ENCODE data around the gene CLEC2A. TPM values are rescaled to one million over a fixed set of nuclear protein-coding genes. Genes with fewer than 3 reads are reported as not detected.

The CLEC2A gene
- total RNA-seq, 2 experiments from 2014 or later = not detected

DNA sequence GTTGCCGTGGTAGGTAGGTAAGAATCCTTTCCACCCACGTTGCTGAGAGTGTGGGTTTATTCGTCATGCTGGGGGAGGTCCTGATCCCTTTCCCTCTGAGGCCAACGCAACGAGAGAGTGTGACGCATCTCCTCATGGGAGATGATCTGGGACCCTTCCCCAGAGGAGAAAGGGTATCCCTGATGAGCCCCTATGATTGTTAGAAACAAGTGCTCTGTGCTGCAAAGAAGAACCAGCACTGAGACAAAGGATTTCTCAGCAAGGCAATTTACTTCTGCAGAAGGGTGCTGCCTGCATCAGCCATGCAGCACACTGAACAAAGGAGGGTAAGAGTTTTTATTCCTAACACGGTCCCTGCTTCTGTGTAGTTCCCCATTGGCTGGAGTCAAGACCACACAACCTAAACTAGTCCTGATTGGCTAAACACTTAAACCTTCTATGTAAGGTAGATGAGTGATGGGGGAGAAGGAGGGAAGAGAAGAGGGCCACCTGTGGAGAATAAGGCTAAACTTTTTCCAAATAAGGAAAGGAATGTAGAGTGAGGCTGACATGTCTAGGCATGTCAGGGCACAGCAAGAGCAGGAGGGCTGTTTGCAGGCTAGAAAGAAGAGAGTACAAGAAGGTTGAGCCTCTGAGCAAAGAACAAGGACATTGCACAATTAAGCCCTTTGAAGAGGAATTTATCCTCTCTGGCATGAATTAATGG, 21.3 kb downstream of the CLEC2A start:
- Histone ChIP-seq H3K27ac (ENCODE audit: low read depth, low read length, poor library complexity, severe bottlenecking) (no peak overlapping the region), H3K36me3 (ENCODE audit: insufficient read depth, low read length) (no peaks in the 10 kb centered on the region), H3K9me2 (ENCODE audit: insufficient read depth, low read length) (no peaks in the 10 kb centered on the region), H2AFZ (ENCODE audit: low read length) (no peak overlapping the region), H3K4me1 (ENCODE audit: insufficient read depth, low read length, poor library complexity, severe bottlenecking) (no peaks in the 10 kb centered on the region), H4K20me1 (ENCODE audit: insufficient read depth, low read length) (no peaks in the 10 kb centered on the region), H3K79me2 (ENCODE audit: insufficient read depth, low read depth, low read length) (no peaks in the 10 kb centered on the region), H3K4me3 (ENCODE audit: low read depth, low read length, poor library complexity, severe bottlenecking) (no peak overlapping the region), H3K4me2 (ENCODE audit: low read length) (no peak overlapping the region), H3K9me3 (ENCODE audit: low read length) (peaks cover 15% of the 10 kb centered on the region; the same call in 1 of the 2 replicates)
- POLR2A ChIA-PET = no interaction called here
- CTCF ChIA-PET (ENCODE audit: unreplicated experiment) = no interaction called here
- peak; percentile 7 for DNase-seq (ENCODE audit: low spot score)
- intact Hi-C loops (cut with micrococcal nuclease; ENCODE audit: unreplicated experiment) = no loop called here
- BruUV-seq (replicated peaks) = no TSS peak
- TF ChIP-seq CTCF (conservative IDR thresholded peaks at IDR 0.05; ENCODE audit: low read length) = no peak
- no peak for TF ChIP-seq EZH2phosphoT487 (IDR thresholded peaks at IDR 0.05; ENCODE audit: borderline replicate concordance, low read depth, low read length)

GRCh38 chr12:9909724-9910123, 22.4 kb downstream of the CLEC2A start:
- TF ChIP-seq EZH2phosphoT487 (IDR thresholded peaks at IDR 0.05; ENCODE audit: borderline replicate concordance, low read depth, low read length) = no peak
- no peak for TF ChIP-seq CTCF (conservative IDR thresholded peaks at IDR 0.05; ENCODE audit: low read length)
- Histone ChIP-seq H3K4me1 (ENCODE audit: insufficient read depth, low read length, poor library complexity, severe bottlenecking) (no peaks in the 10 kb centered on the region), H3K36me3 (ENCODE audit: insufficient read depth, low read length) (no peaks in the 10 kb centered on the region), H3K4me3 (ENCODE audit: low read depth, low read length, poor library complexity, severe bottlenecking) (no peak overlapping the region), H3K79me2 (ENCODE audit: insufficient read depth, low read depth, low read length) (no peaks in the 10 kb centered on the region), H3K9me3 (ENCODE audit: low read length) (peaks cover 15% of the 10 kb centered on the region; the same call in 1 of the 2 replicates), H3K4me2 (ENCODE audit: low read length) (no peak overlapping the region), H3K27ac (ENCODE audit: low read depth, low read length, poor library complexity, severe bottlenecking) (no peak overlapping the region), H3K9me2 (ENCODE audit: insufficient read depth, low read length) (no peaks in the 10 kb centered on the region), H2AFZ (ENCODE audit: low read length) (no peak overlapping the region), H4K20me1 (ENCODE audit: insufficient read depth, low read length) (no peaks in the 10 kb centered on the region)
- POLR2A ChIA-PET = no interaction called here
- no TSS peak for BruUV-seq (replicated peaks)
- DNase-seq (ENCODE audit: low spot score) = no peak
- intact Hi-C loops (cut with micrococcal nuclease; ENCODE audit: unreplicated experiment) = no loop called here
- CTCF ChIA-PET (ENCODE audit: unreplicated experiment) = interaction anchor here (0.6 kb wide), 1 partner anchor 89 kb away, joined by 3 read pairs; the partner anchor contains the start of gene CLEC1B

DNA sequence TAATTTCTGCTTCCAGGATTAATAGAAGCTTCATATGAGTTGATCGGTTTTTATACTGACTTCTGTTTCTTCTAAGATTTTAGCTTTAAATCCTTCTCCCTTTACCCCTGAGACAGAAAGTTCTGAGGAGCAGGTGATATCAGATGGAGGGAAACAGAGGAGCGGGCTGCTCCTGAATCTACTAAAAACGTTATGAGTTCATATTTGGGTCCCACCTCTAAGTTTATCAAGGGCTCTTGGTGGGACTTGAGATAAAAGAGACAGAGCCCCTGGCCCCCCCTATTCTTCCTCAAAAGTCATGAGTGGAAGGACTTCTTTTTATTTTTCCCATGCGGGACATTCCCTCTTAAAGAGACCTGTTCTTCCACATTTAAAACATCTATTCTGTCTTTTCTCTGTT, 23.8 kb downstream of the CLEC2A start:
- ChIA-PET CTCF (ENCODE audit: unreplicated experiment) (no interaction called here), POLR2A (no interaction called here)
- no peak for DNase-seq (ENCODE audit: low spot score)
- Histone ChIP-seq H3K4me1 (ENCODE audit: insufficient read depth, low read length, poor library complexity, severe bottlenecking) (no peaks in the 10 kb centered on the region), H3K79me2 (ENCODE audit: insufficient read depth, low read depth, low read length) (no peaks in the 10 kb centered on the region), H3K4me3 (ENCODE audit: low read depth, low read length, poor library complexity, severe bottlenecking) (no peak overlapping the region), H2AFZ (ENCODE audit: low read length) (no peak overlapping the region), H3K9me3 (ENCODE audit: low read length) (peaks cover 15% of the 10 kb centered on the region; the same call in 1 of the 2 replicates), H3K36me3 (ENCODE audit: insufficient read depth, low read length) (no peaks in the 10 kb centered on the region), H4K20me1 (ENCODE audit: insufficient read depth, low read length) (no peaks in the 10 kb centered on the region), H3K9me2 (ENCODE audit: insufficient read depth, low read length) (no peaks in the 10 kb centered on the region), H3K27ac (ENCODE audit: low read depth, low read length, poor library complexity, severe bottlenecking) (no peak overlapping the region), H3K4me2 (ENCODE audit: low read length) (no peak overlapping the region)
- intact Hi-C loops (cut with micrococcal nuclease; ENCODE audit: unreplicated experiment) = no loop called here
- no TSS peak for BruUV-seq (replicated peaks)
- no peak for TF ChIP-seq CTCF (conservative IDR thresholded peaks at IDR 0.05; ENCODE audit: low read length)
- TF ChIP-seq EZH2phosphoT487 (IDR thresholded peaks at IDR 0.05; ENCODE audit: borderline replicate concordance, low read depth, low read length) = no peak

All from OCI-LY7 (cell line).